NCI-H1436 (cell line): ENCODE data around the gene MEGF10.

Experiments used
- DNase-seq: peaks from one replicate; lab custom pipeline; 2025; lab: John Stamatoyannopoulos, UW

MEGF10 gene

GRCh38 chr5:127412698-127413097 lies 122.1 kb downstream of the MEGF10 start:
- no peak for DNase-seq

DNA sequence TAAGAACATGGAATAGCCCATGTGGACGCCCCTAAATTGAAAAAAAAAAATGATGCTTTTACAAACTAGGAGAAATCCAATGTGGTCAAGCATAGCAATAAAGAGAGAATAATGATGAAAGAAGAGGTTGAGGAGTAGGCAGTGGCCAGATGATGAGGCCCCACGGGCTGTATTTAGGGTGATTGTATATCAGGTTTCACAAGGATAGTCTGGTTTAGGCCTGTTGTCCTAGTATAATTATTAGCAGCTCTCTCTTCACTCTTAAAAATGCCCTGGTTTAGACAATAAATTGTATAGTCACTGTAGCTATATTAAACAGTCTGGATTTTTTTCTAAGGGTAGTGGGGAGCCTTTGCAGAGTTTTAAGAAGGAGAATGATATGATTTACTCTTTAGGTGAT lies 124.4 kb downstream of the MEGF10 start:
- no peak for DNase-seq

GRCh38 chr5:127416906-127417305 lies 126.3 kb downstream of the MEGF10 start:
- no peak for DNase-seq

DNA sequence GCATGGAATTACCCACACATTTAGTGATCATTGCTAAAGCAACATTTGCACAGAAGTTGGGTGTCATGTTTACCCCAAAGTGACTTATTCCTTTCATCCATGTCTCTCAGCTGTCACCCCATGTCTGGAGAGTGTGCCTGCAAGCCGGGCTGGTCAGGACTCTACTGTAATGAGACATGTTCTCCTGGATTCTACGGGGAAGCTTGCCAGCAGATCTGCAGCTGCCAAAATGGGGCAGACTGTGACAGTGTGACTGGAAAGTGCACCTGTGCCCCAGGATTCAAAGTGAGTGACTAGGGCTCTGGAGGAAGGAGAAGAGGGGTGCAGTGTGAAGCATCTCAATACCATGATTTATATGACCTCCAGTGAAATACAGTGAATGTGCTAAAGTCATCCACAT lies 126.9 kb downstream of the MEGF10 start:
- DNase-seq: no peak

- no peak for DNase-seq
Observed at GRCh38 chr5:127418367-127418766, 127.8 kb downstream of the MEGF10 start.

DNA sequence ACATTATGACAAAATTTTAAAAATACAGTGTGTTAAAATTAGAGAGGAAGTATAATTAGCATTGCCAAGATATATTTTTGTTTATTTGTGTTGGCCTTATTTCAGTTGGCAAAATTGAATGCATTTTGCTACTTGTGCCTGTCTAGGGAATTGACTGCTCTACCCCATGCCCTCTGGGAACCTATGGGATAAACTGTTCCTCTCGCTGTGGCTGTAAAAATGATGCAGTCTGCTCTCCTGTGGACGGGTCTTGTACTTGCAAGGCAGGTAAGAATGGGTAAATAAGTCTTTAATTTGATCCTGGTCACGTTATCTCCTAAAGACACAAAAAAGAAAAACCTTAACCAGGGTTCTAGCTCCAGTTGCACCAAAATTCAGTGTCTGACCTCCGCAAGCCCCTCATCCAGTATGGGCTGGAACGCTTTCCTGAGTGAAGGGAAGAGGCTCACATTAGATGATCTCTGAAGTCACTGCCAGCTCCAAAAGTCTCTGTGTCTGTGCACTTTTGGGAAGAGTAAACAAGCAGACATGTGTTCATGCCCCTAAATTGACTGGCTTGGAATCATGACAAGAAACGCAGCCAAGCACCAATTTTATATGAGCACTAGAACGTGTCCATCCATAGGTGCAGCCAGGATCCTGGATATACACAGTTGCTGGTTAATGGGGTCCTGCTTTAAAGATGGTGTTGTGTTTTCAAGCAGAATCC lies 128.5 kb downstream of the MEGF10 start:
- no peak for DNase-seq

DNA sequence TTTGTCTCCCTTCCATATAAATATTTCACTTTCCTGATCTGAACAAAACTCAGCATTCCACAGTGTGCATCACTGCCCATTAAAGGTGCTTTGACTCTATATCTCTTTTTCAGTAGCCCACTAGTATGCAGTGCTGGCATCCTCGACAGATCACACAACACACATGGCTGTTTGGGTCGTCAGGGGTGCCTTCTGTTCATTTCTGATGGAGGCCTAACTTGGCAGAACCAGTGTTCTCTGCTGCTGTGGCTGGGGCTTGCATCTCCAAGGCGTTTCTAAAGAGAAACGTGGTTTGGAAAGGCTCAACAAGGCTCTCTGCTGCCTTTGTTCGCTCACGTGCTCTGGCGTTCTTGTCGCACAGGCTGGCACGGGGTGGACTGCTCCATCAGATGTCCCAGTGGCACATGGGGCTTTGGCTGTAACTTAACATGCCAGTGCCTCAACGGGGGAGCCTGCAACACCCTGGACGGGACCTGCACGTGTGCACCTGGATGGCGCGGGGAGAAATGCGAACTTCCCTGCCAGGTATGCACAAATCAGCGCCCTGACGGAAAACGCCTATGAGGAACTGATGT lies 129.2 kb downstream of the MEGF10 start:
- no peak for DNase-seq

- DNase-seq: no peak
Observed at GRCh38 chr5:127420758-127421157, 130.2 kb downstream of the MEGF10 start.

- DNase-seq: no peak
Observed at GRCh38 chr5:127421471-127421870, 130.9 kb downstream of the MEGF10 start.

DNA sequence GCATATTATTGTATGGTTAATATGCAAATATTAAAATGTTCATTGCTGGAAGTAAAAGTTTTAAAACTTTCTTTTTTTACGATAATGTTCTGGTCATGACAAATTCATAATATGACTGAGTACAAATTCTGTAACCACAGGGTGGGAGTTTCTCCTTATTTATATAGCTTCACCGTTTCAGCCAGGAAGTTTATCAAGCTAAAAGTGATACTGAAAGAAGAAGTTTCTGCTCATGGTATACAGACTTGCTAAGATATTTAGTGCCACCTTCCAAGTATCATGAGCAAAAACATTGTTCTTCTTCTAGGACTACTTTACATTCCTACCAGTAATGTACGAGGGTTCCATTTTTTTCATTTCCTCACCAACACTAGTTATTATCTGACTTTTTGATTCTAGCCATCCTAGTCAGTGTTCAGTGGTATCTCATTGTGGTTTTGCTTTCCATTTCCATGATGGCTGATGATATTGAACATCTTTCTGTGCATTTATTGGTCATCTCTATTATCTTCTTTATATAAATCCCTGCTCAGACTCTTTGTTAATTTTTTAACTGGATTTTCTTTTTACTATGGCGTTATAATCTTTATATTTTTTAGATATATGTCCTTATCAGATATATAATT lies 132.7 kb downstream of the MEGF10 start:
- DNase-seq: no peak

GRCh38 chr5:127425037-127425436 lies 134.4 kb downstream of the MEGF10 start:
- no peak for DNase-seq

DNA sequence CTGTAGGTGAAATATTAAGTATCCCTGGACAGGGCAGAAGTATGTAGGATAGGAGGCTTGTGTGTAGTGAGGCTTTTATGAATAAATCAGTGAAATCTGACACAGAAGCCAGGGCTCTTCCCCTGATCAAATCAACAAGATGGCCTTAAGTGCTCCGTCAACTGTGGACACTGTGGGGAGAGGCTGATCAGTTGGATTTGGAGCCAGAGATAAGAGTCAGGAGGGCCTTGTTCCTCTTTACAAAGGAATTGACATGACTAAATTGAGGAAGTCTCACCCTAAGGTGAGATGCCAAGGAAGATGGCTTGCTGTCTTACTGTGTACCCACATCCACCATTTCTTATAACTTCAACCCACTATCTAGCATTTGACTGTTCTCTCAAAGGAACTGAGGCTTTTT lies 135.3 kb downstream of the MEGF10 start:
- no peak for DNase-seq

DNA sequence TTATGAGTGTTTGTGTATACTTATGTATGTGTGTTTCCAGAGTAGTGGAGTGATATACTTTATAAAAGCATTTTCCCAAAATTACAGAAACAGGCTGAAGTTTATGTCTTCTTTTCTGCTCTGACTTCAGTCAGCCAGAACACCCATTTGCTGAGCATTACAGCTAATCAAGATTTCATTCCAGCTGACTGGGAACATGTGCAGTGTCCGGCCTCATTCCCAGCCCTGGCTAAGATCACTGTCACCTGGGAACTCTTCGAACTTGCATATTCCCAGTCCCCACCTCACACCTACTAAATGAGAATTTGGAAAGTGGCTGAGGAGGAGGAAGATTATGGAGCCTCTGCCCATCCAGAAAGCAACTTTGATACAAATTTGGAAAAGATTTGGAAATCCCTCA lies 136.1 kb downstream of the MEGF10 start:
- no peak for DNase-seq

DNA sequence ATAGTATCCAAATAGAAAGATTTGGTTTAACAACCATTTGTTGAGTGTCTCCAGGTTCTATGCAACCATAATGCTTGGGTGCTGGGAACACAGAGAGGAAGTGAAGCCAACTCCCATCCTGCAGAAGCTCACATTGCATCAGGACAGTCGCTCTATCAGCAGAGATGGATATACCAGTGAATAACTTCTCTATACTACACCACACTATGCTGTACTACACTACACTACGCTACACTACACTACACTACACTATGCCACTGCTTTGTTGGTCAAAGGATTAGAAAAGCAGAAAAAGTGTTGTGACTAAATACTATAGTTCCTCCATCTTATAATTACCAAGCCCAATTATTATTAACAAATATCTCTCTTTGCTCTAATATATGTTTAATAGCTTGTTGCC lies 137.7 kb downstream of the MEGF10 start:
- no peak for DNase-seq

DNA sequence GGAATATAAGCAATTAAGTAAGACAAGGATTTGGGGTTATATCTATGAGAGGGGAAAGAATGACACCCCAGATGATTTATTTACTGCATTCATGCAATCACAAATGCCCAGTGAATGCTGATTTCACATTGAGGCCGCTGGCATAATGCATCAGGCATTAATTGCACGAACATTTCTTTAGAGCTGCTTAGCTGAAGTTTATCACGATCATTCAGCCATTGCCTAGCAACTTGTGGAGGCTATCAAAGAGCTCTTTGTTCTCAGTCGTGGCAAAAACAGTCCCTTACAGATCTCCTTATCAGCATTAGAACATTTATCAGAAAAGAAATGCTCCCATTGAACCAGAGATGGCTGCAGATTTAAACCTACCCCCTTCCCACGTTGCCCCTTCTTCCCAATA lies 138.2 kb downstream of the MEGF10 start:
- no peak for DNase-seq

GRCh38 chr5:127429928-127430327 lies 139.3 kb downstream of the MEGF10 start:
- no peak for DNase-seq

GRCh38 chr5:127430627-127431026 lies 140.0 kb downstream of the MEGF10 start:
- DNase-seq: no peak

DNA sequence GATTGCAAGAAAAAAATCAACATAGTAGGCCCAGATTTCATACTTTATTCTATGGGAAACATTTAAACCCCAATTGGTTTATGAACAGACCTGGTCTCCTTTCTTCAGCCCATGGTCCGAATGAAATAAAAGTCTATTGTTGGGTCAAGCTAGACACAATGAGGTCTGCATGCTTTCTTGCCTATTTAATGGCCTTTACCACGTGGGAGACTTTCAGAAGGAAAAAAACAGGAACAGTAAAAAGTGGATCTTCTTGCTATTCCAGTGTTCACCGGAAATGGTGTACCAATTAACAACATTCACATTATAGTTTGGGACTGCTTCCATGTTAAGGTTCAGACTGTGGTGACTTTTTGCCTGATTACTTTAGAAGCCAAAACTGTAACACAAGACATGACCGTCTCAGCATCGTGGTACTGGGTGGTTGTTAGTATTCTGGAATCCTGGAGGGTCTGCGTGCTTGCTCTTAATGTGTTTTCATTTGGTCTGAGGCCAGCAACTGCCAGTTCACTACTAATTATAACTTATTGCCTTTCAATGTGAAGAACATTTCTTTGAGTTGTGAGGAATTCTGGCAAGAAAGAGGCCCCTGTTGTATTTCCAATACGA lies 141.5 kb downstream of the MEGF10 start:
- DNase-seq: no peak

DNA sequence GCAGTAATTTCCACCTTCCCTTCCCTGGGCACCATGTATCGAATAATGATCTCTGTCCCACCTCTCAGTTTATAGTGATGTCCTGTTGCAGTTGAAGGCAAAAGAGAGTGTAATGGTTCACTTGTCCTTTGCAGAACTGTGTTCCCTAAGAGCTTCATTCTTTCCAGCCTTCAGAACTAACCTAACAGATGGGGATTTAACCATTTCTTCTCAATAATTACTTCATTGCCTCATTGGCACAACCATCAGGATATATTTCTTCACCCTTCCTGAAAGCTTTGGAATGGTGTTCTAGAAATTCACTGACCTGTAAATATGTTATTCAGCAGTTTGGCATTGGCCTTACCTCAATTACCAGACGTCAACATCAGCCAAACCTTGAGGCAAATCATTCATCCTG lies 142.9 kb downstream of the MEGF10 start:
- no peak for DNase-seq

DNA sequence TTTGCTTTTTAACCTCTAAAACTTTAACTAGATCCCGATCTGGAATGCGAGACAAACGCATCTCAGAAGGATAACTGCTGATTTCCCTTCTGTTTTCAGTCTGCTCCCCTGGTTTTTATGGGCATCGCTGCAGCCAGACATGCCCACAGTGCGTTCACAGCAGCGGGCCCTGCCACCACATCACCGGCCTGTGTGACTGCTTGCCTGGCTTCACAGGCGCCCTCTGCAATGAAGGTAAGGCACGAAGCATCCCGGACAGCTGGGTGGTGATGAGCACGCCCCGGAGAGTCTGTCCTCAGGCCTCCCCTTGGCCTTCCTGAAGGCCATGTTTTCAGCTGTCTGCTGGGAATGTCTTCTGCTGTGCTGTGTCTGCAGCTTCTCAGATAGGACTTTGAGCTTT lies 144.0 kb downstream of the MEGF10 start:
- DNase-seq: no peak

GRCh38 chr5:127435821-127436220 lies 145.2 kb downstream of the MEGF10 start:
- no peak for DNase-seq

DNA sequence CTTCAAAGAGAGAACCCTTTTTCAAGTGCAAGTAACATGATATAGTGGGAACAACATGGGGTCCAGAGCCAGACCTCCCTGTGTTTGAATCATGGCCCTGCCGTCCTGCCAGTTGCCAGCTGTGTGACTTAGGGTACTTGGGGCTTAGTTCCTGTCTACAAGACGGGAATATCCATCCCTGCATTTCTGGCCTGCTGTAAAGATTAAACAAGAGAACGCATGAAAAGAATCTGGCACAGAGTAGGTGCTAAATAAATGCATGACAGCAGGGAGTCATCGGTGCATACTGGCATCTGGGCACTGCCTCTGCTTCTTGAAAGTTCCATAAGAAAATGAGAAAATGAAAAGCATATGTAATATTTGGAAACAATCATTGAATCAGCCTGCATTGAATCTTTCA lies 149.0 kb downstream of the MEGF10 start:
- DNase-seq: no peak

DNA sequence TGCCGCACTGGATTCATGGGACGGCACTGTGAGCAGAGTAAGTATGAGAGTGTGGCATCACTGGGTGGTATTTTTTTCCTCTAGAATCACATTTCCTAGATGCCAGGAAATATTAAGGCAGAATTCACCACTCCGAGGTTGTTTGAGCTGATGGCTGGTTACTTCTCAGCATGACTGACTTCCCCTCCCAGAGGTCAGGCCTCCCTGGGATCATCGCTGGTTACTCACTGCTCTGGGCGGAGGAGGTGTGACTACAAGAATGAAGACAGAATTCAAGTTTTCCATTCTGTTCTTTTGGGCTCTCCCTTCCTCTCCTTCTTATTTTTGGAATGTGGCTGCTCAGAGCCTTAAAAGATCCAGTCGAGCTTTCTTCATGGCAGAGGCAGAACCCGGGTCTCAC lies 150.2 kb downstream of the MEGF10 start:
- DNase-seq: no peak
